Subcutaneous adipose tissue (tissue), 4 donors: ENCODE measurements around the gene OR10G4. TPM values are rescaled to one million over a fixed set of nuclear protein-coding genes. Genes with fewer than 3 reads are reported as not detected.

ENCODE experiments used
- CTCF ChIP-seq: fragments of 450-650 bp; IDR thresholded peaks from one replicate; pipeline ENCODE4 v1.5.1; 2016; ENCODE audit warnings: low read depth, mild to moderate bottlenecking, control low read depth, antibody characterized with exemption, moderate library complexity
- total RNA-seq, 4 donors: library from RNA; depleted of rRNA; stranded (reverse); fragments of >200 nt; gene quantifications; one replicate each; pipeline ENCODE4 v1.1.0, GENCODE V29; 2016

The OR10G4 gene
- total RNA-seq: not detected

GRCh38 chr11:124012697-124013096 lies at the start of gene OR10G4:
TSS of gene OR10G4 (plus strand) at chr11:124012997. CDS start at chr11:124015575, 2,578 bp downstream.
- TF ChIP-seq CTCF: no peak

- TF ChIP-seq CTCF: no peak
Measured at GRCh38 chr11:123973816-123974215, 39.0 kb upstream of the OR10G4 start.

GRCh38 chr11:123976770-123977560 lies 35.8 kb upstream of the OR10G4 start:
- no peak for TF ChIP-seq CTCF

- TF ChIP-seq CTCF: no peak
Measured at GRCh38 chr11:123977731-123978347, 35.0 kb upstream of the OR10G4 start, which contains the start of gene OR10S1. TSS of gene OR10S1 (minus strand) at chr11:123977781. CDS start at chr11:123977664, 117 bp downstream.

- no peak for TF ChIP-seq CTCF
Measured at GRCh38 chr11:123979311-123979710, 33.5 kb upstream of the OR10G4 start.

- TF ChIP-seq CTCF: no peak
Measured at GRCh38 chr11:123995119-123995518, 17.7 kb upstream of the OR10G4 start, which contains the start of gene OR10G6. TSS of gene OR10G6 (minus strand) at chr11:123995161. CDS start at chr11:123995161, 0 bp downstream.

GRCh38 chr11:124026498-124026897 lies 13.7 kb downstream of the OR10G4 start, which contains the start of gene OR10G8:
TSS of gene OR10G8 (plus strand) at chr11:124026798. CDS start at chr11:124029623, 2,825 bp downstream.
- TF ChIP-seq CTCF: no peak
